IPS-15b (cell line): ENCODE results near the gene SIX6.
A peak's percentile ranks its signal among the peaks of the same experiment; 100 is the strongest.

Experiments
- H3K27me3 ChIP-seq: one replicate; pipeline ENCODE4 v1.6.1; 2013; ENCODE audit warnings: low read length; ENCODE audit not compliant: control insufficient read depth, insufficient read depth
- H3K36me3 ChIP-seq: one replicate; pipeline ENCODE4 v1.6.1; 2013; ENCODE audit warnings: low read length; ENCODE audit not compliant: control insufficient read depth, insufficient read depth
- H3K4me1 ChIP-seq: one replicate; pipeline ENCODE4 v1.6.1; 2013; ENCODE audit warnings: mild to moderate bottlenecking, low read length; ENCODE audit not compliant: control insufficient read depth, insufficient read depth
- H3K4me3 ChIP-seq: one replicate; pipeline ENCODE4 v1.5.1; 2013; ENCODE audit warnings: low read depth, low read length
- H3K9ac ChIP-seq: one replicate; pipeline ENCODE4 v1.6.1; 2013; ENCODE audit warnings: low read depth, mild to moderate bottlenecking, low read length
- H3K9me3 ChIP-seq: one replicate; pipeline ENCODE4 v1.6.1; 2013; ENCODE audit warnings: mild to moderate bottlenecking, low read length; ENCODE audit not compliant: control insufficient read depth, insufficient read depth

Gene SIX6

DNA sequence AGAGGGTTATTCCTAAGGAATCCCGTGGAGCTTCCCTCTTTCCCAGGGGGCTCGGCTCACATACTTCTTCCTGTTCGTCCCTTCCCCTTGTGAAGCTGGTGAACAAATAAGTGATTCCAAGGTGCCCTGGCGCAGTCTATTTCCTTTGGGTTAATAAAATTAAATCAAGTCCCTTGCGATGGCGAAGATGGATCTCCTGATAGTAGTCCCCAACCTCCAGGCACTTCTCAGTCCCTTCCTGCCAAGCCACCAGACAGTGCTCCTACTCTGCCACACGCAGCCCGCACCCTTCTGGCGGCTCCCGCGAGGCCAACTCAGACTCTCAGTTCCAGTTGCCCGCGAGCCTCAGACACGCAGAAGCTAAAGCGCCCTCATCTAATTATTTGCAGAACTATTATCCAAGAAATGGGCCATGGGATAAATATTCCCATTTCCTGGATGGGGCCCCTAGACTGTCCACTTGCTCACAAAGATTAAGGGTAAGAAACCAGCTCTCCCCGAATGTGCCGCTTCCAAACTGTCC, 2.4 kb upstream of the SIX6 start:
- Histone ChIP-seq H3K4me1 (no peaks in the 10 kb centered on the region), H3K9ac (no peak overlapping the region), H3K9me3 (no peaks in the 10 kb centered on the region), H3K4me3 (peak overlapping the region; percentile 27), H3K36me3 (no peaks in the 10 kb centered on the region), H3K27me3 (peaks cover 100% of the 10 kb centered on the region)

GRCh38 chr14:60506985-60507829, 1.7 kb upstream of the SIX6 start:
- Histone ChIP-seq H3K4me3 (peak overlapping the region; percentile 27), H3K9me3 (no peaks in the 10 kb centered on the region), H3K27me3 (peaks cover 100% of the 10 kb centered on the region), H3K4me1 (no peaks in the 10 kb centered on the region), H3K9ac (no peak overlapping the region), H3K36me3 (no peaks in the 10 kb centered on the region)

DNA sequence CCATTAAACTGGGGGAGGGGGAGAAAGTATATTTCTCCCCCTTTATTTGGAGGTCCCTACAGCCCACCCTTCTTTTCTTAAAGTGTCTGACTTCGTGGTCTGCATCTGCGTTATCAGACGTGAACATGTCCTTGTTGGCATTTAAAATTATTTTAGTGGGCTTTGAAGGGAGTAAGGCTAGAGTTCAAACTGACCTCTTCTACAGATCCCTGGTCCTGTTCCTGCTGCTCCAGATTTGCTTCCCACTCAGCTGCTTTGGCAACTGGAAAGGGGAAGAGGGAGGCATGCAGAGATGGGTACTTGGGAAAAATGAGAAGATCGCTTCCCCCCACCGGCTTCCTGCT, 611 bp upstream of the SIX6 start:
- no peaks in the 10 kb centered on the region for H3K4me1 ChIP-seq
- H3K27me3 ChIP-seq, result peaks cover 100% of the 10 kb centered on the region
- H3K4me3 ChIP-seq, result peak overlapping the region; percentile 40
- no peak overlapping the region for H3K9ac ChIP-seq
- H3K9me3 ChIP-seq, result no peaks in the 10 kb centered on the region
- H3K36me3 ChIP-seq, result no peaks in the 10 kb centered on the region

- H3K9me3 ChIP-seq, result no peaks in the 10 kb centered on the region
- no peak overlapping the region for H3K9ac ChIP-seq
- H3K4me1 ChIP-seq, result no peaks in the 10 kb centered on the region
- peak overlapping the region; percentile 44 for H3K4me3 ChIP-seq
- H3K36me3 ChIP-seq, result no peaks in the 10 kb centered on the region
- H3K27me3 ChIP-seq, result peaks cover 100% of the 10 kb centered on the region
Measured at GRCh38 chr14:60509438-60510253, 700 bp downstream of the SIX6 start.

DNA sequence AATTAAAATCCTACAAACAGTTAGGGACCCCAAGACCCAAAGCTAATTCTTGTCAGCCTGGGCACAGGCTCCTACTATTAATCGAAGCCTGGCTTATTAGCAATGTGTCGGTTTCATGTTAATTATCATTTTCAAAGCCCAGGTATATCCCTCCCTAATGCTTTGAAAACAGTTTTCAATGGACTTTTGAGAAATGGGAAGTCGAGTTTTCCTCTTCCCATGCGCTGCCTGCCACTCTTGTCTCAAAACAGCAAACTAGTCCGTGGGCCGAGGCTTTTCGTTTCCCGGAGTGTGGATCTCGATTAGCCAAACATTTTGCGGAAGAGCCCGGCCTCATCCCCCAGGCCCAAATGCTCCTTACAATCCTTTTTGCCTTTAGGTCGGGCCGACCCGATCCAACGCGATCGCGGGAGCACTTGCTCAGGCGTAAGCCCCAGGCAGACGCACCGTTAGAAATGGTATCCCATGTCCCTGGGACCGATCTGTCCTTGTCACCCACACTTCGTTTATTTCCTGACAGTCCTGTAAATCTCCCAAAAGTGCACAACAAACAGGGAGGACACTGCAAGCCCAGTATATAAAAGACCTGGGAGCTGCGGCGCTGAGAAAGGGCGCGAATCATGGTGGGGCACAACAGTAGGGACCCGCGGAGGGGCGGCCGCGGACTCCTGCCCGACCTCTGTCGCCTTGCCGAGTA, 1.5 kb downstream of the SIX6 start:
- no peak overlapping the region for H3K9ac ChIP-seq
- peak overlapping the region; percentile 44 for H3K4me3 ChIP-seq
- H3K36me3 ChIP-seq, result no peaks in the 10 kb centered on the region
- H3K4me1 ChIP-seq, result no peaks in the 10 kb centered on the region
- no peaks in the 10 kb centered on the region for H3K9me3 ChIP-seq
- H3K27me3 ChIP-seq, result peaks cover 96% of the 10 kb centered on the region

DNA sequence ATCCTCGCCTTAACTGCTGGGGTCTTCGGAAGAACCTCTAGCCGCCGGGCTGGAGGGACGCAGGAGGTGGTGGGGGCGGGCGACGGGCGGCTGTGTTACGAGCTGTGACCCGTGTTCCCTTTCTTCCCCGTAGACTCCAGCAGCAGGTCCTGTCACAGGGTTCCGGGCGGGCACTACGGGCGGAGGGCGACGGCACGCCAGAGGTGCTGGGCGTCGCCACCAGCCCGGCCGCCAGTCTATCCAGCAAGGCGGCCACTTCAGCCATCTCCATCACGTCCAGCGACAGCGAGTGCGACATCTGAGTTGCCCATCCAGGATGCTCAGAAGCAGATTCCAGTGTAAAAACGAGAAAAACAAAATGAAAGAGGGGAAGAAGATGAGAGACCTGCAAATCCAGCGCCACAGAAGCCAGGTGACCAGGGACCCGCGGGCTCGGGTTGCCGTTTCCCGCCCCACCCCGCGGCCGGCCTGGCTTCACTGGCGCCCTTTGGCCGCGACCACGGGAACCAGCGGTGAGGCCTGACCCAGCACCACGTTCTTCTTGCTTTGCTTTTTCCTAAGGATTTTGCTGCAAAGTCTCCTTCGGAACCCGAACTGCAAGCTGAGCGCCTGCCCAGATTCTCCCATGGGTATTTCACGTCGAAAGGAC, 2.1 kb downstream of the SIX6 start:
- Histone ChIP-seq H3K4me1 (no peaks in the 10 kb centered on the region), H3K4me3 (peak overlapping the region; percentile 28), H3K36me3 (no peaks in the 10 kb centered on the region), H3K9ac (no peak overlapping the region), H3K27me3 (peaks cover 96% of the 10 kb centered on the region), H3K9me3 (no peaks in the 10 kb centered on the region)

- Histone ChIP-seq H3K4me3 (no peak overlapping the region), H3K9me3 (no peaks in the 10 kb centered on the region), H3K4me1 (no peaks in the 10 kb centered on the region), H3K36me3 (no peaks in the 10 kb centered on the region), H3K27me3 (peaks cover 96% of the 10 kb centered on the region), H3K9ac (no peak overlapping the region)
Measured at GRCh38 chr14:60512126-60512525, 3.2 kb downstream of the SIX6 start.

GRCh38 chr14:60512973-60513571, 4.1 kb downstream of the SIX6 start:
- Histone ChIP-seq H3K4me1 (no peaks in the 10 kb centered on the region), H3K27me3 (peaks cover 96% of the 10 kb centered on the region), H3K4me3 (no peak overlapping the region), H3K9ac (no peak overlapping the region), H3K9me3 (no peaks in the 10 kb centered on the region), H3K36me3 (no peaks in the 10 kb centered on the region)

DNA sequence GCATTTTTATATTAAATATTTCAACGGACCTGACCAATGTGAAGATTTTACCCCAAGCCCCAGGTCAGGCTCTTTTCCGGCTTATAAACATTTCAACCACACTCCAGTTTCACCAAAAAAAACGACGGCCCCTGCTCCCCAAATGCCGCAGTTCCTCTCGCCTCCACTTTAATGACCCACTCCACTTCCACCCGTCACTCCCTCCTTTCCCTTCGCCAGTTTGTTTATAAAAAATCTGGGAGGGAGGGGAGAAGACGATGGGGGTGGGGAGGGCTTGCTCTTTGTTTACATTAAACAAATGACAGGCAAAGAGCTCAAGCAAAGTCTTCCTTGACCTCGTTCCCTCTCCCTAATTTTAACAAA, 5.4 kb downstream of the SIX6 start:
- H3K4me3 ChIP-seq, result peak overlapping the region; percentile 52
- H3K27me3 ChIP-seq, result peaks cover 95% of the 10 kb centered on the region
- no peaks in the 10 kb centered on the region for H3K9me3 ChIP-seq
- H3K4me1 ChIP-seq, result no peaks in the 10 kb centered on the region
- H3K36me3 ChIP-seq, result no peaks in the 10 kb centered on the region
- no peak overlapping the region for H3K9ac ChIP-seq

DNA sequence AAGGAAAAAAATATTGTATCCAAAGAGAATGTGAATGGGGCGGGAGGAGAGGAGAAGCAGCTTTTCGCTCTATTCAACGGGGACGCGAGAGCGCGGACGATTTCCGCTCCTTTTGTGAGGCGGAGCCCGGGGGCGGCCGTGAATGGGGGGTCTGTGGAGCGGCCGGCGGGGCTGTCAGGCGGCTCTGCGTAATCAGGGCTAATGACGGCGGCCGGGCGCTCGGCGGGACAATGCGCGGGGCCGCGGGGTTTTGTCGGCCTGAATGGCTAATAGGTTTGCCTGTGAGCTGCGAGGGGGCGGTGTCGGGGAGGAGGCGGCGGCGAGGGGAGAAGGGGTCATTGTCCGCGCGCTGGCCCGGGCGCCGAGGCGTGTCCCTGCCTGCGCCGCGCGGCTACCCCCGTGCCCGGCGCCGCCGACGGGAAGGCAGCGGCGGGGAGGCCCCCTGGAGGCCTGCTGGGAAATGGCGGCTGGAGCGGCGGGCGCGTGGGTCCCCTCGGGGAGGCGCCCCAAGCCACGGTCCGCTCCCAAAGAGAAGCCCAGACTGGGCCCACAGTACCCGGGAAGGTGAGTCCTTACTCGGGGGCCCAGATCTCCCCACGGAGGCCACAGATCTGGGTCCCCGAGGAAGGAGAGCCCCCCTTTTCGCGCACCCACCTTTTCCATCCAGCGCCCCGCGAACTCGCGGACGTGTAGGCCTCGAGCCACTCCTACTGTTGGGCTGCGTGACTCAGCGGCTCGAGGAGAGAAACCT, 6.0 kb downstream of the SIX6 start:
- H3K9me3 ChIP-seq, result no peaks in the 10 kb centered on the region
- peak overlapping the region; percentile 52 for H3K4me3 ChIP-seq
- no peaks in the 10 kb centered on the region for H3K4me1 ChIP-seq
- no peak overlapping the region for H3K9ac ChIP-seq
- H3K27me3 ChIP-seq, result peaks cover 95% of the 10 kb centered on the region
- no peaks in the 10 kb centered on the region for H3K36me3 ChIP-seq
